ENCODE data around the gene RBM19.

- TF ChIP-seq SUZ12 (IDR thresholded peaks at IDR 0.05; ENCODE audit: extremely low read depth, insufficient read depth, insufficient read length): no peak
- TF ChIP-seq ZNF274 (IDR thresholded peaks at IDR 0.05; ENCODE audit: low read depth, low read length): no peak
Observed at GRCh38 chr12:113818283-113818682, 147.8 kb downstream of the RBM19 start.

All from NT2/D1 (cell line).